GM18517 (cell line): ENCODE results near the gene OSM.

ENCODE experiments used
- ATAC-seq: cut with Tn5 transposase; IDR thresholded peaks from one replicate; pipeline ENCODE4 v1.9.1; 2021; ENCODE audit warnings: mild to moderate bottlenecking, moderate library complexity; ENCODE audit not compliant: unreplicated experiment

The OSM gene

DNA sequence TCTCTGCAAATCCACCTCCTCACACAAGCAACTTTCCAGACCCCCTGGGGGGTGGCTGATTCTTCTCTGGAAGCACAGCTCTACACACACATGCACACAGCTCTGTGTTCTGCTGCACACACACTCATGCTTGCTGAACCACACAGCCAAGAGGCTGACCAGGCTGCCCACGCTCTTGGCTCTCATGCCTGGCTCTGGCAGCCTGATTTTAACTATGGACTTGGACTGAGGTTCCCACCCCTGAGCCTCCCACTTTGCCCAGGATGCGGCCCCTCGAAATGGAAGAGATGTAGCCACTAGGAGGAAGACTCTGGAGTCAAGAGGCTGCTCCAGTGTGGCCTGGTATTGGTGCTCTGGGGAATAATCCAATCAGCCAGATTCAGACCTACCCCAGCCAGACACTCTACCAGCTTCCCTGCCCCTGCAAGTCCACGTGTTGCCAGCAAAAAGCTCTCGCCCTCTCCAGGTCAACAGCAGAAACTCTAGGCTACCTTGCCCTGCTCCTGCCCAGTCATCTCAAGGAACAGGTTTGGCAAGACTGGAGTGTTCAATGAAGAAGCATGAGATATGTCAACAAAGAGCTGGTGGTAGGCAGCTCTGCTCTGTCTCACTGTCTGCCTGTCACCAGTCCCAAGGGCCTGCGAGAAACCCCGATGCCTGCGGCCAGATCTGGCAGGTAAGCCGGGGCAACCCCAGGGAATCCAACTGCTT, 31.5 kb upstream of the OSM start:
- no peak for ATAC-seq

DNA sequence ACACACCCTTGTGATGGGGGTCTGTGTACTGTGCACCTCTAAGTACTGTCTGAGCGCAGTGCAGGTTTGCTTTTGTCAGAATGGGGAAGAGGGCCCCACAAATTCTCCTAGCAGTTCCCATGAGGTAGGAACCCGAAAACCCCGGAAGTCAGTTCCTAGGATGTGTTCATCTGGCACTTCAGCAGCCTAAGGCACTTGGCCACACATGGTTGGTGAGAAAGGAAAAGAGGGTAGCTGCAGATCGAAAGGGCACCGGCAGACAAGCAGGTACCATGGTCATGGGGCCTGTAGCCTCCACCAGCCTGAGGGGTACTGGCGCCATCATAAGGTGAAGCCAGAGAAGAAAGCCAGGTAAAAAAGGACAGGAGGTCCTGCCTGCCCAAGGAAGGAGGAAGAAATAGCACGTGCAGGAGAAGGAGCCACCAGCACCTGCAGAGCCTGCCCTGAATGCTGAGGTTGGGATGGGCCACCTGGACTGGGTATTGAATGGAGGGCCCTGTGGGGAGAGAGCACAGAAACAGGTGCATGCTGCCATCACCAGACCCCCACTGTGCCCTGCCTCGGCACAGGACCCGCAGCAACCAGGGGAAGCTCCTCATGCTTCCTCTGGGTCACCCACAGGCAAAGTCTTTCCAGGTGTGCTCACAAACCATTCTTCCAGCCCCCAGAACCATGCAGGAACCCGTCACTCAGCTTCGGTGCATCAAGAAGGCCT, 30.8 kb upstream of the OSM start:
- ATAC-seq = no peak

DNA sequence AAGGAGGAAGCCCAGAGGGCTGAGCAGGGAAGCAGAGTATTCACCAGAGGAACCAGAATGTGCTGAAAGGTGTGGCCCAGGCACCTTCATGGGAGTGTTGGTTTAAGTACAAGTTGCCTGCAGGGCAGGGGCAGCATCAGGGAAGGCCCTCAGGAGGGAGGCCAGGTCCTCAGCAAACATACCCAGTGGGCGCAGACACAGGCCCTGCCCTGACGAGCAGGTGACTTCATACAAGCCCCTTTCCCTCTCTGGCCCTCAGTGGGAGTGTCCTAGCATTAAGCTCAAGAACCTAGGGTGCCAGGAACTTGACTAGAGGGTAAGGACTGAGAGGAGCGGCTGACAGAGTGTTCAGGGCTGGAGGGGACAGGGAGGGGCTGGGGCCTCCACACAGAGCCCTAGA, 30.2 kb upstream of the OSM start:
- ATAC-seq = no peak

DNA sequence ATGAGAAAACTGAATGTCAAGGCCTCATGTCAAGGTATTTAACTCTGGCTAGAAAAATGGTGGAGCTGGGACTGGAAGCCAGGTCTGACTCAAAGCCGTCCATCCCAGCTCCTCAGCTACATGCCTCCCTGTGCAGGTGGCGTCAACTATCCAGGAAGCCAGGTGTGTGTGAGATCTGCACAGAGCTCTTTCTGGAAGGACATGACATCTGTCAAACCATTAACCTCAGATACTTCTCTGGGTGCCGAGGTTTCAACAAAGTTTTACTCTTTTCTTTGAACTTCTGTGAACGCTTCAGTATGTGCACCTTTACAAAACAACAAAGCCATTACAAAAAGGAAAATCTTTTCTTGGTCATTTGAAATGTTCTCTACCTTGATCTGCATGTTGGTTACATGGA, 29.7 kb upstream of the OSM start:
- ATAC-seq = no peak

DNA sequence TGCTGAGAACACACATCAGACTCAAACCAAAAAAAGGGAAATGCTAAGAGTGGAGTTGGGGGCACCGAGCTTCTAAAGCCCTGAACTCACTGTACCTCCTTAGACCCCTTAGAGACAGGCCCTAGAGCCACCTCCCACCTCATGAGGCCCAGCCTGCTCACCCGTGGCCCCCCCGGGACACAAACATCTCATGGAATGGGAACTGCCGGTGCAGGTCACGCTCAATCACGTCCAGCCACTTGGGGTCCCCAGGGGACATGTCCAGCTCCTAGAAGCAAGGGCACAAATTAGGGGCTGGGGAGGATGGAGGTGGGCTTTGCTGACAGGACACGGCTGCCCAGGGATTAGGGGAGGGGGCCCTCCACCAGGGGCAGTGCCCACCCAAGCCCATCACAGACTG, 28.9 kb upstream of the OSM start:
- no peak for ATAC-seq

DNA sequence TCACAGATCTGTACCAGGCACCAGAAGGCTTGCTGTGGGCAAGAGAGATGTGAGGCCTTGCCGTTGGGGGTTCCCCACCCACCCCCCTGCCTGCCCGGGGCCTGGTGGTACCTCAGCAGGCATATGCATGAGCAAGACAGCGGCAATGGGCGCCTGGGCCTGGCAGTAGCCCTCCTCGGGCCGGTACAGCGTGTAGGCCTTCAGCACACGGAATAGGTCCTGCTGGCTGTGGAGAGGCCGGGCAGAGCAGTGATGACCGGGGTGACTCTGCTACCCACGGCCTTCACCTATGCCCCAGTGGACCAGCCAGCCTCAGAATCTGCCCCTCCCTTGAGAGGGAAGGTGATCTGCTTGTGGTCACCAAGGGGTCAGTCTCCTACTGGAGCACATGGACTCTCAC, 28.2 kb upstream of the OSM start:
- ATAC-seq = no peak

DNA sequence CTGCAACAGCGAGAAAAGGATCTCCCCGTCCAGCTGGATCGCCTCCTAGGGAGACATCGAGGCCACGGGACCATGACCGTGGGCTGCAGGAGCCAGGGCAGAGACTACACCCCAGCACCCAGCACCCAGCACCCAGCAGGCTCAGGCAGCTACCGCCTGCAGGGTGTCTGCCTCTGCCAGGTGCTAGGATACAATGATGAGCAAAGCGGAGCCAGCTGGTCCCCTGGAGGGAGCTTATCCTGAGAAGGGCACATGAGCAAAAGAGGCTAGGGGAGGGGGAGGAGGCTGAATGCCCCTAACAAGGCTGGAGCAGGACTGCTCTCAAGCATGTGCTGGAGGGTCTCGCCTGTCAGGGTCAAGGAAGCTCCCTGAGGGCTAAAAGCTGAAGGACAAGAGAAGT, 27.4 kb upstream of the OSM start:
- ATAC-seq = no peak

DNA sequence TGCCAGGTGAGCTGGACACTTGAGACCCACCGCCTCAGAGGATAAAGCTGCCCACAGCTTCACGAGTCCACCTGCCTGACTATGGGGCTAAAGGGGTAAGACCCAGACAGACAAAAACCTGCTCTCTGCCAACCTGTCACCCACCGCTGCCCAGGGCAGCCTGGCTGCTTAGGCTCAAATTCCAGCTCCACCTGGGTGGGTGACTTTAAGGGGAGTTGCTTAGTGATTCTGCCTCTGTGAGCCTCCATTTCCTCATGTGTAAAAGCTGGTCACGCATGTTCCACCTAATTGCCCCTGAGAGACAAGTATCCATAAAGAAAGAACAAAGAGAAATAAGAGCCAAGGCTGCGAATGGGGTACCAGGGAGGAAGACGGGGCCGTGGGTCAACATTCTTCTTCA, 26.4 kb upstream of the OSM start:
- ATAC-seq = no peak

DNA sequence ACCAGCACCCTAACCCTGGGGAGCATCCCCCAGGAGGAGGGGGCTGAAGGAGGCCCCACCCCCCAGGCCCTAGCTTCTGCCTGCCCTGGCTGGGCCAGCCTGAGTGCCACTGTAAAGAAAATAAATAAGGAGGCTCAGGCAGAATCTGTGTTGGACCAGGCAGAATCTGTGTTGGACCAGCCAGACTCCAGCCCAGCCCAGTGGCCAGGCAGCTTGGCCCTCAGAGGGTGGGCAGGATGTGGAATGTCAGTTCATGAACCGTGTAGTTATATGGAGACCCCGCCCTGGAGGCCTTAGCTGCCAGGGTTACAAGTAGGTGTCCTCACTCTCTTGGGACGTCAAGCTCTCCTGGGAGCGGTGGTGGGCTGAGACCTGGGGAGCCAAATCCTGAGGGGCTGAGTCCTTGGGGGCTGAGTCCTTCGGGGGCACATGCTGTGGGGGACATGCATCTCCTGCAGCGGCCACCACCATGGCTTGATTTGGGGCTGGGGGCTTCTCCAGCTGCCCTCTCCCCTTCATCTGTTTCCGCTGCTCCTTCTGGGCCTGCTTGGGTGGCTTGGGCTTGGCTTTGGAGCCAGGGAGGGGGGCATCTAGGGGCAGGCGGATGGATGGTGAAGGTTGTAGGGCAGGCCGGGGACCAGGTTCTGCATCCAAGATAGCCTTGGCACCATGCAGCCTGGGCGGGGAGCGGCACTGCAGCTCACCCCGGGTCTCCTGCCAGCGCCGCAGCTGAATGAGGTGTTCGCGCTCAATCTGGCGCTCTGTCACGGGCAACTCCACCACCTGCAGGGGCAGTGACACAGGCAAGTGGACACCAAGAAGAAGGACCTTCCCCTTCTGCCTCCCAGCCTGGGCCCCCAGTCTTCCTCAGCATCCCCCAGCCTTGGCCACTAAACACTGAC, 25.7 kb upstream of the OSM start:
- no peak for ATAC-seq

DNA sequence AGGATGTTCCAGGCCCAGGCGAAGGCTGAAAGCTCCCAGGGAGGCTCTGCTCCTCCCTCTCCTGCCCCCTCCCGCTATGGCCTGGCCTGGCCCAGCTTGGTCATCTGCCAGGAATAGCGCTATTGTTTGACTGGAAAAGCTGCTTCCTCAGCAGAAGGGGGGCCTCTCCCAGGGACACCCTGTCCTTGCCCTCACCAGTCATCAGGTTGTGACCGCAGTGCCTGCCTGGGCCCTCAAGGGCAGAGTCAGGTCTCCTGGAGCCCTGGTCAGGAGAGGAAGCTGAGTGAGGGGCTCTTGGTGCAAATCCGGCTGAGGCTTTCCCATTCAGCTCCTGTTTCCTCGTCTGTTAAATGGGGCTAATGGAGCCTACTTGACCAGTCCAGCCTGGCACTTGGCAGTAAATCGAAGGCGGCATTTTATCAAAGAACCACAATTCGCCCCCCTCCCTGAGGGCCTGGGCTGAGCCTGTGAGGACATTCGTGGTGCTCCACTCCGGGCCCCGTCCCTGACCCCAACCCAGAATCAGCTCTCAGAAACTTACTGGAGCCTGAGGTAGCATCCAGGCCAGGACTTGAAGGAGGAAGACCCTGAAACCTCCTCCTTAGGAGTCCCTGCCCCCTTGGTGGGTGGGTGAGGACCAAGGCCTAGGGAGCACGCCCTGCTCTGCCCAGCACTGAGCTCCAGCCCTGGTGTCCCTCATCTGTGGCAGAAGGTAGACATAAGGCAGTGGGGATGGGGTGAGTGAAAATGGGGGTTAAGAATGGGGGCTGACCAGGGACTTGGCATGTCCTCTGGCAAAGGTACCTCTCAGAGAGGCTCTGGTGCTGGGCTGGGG, 24.6 kb upstream of the OSM start:
- no peak for ATAC-seq

DNA sequence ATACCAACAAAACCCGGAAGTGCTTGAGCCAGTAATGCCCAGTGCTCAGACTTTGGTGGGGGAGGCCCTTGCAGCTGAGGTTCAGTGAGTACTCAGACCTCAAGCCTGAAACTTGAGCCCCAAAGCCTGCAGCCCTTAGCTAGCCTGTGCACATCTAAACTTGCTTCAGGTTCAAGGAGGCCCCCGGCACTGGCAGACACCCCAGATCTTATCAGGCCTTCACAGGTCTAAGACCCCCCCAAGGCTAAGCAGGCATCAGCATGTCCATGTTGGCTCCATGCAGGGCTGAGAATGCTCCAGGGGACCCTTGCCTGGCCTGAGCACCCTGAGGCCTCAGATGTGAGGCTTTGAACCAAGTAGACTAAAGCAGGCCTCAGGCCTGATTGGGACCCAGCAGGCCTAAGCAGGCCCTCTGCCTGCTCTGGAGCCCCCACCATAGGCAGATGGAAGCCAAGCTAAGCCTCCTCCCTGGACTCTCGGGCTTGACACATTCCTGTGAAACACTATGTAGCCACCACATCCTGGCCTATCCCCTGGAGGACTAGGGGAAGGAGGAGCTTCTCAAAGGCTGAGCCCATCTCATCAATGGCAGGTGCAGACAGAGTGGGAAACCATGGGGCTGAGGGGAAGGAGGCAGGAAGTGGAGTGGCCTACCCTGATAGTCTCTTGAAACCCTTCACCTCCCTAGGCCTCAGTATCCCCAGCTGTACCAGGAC, 23.8 kb upstream of the OSM start:
- ATAC-seq = no peak

DNA sequence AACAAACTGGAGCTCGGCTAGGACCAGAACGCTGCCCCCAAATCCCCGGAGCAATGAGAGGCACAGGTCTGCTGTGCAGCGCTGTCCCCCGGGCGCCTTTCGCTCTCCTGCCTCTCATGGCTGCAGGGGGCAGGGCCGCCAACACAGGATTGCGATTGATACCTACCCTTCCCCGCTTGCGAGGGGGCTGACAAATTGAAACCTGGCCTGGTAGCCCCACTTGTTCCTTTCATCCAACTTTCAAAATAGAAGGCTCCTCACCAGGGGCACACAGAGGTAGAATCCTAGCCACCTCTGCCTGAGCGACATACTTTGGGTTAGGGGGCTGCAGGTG, 23.3 kb upstream of the OSM start:
- no peak for ATAC-seq

DNA sequence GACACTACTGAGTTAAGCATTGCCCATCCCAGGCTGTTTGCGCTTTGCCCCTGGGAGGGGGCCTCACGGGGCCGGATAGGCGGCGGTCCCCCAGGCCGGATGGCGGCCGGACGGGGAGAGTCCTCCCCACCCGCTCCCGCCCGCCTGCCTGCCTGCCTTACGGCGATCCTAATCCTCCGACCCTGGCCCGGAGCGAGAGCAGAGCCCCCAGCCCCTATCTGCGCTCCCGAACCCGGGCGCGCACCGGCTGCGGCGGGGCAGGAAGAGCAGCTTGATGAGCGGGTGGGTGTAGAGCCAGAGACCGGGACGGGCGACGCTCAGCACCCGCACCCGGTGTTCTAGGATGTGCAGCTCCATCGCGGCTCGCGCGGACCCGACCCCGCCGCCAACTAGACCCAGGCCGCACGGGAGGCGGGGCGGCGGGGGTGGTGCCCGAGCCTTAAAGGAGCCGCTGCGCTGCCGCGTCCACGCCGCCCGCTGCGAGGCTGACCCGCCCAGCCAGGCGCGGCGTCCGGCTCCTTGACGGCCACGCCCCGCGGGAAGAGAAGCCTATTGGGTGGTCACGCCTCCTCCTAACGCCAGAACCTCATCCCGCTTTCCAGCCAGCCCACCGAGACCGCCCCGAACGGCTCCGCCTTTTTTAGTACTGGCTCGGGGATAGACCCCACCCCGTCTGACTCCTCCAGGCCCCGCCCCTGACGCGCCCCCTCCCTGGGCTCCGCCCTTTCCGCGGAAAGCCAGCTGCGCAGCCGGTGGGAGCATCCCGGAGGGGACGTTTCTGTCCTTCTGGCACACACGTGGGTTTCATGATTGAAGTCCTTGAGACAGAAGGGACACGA, 22.7 kb upstream of the OSM start, which contains the start of gene CASTOR1:
Gene CASTOR1 (minus strand): TSS at position 365 of the 839 bp plus-strand sequence. CDS start 8 bp downstream, at position 357.
- ATAC-seq = no peak

DNA sequence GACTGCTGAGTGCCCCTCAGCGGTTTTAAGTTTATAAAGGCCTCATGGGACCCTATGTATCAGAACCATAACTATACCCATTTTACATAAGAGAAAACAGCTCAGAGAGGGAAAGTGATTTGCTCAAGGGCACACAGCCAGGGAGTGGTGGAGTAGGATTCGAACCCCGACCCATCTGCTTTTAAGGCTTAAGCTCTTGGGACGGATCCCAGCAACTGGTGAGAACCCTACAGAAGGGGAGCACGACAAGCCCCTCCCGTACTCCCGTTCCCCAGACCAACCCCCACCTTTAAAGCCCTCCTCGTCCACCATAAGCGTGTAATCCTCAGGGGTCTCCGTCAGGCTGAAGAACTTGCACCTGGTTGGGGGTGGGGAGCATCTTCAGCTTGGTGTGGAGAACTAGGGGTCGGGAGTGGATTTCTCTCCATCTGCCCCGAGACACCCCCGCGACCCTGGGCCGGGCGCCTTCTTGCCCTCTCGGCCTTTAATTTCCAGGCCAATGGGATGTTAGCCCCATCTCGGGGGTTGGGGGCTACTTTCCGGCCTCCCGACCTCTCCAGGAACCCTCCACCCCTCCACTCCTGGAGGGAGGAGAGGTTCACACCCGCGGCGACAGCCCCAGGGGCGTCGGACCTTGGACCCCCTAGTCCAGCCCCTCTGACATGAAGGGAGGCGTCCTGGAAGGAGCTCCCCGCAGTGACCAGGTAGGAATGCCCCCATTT, 21.9 kb upstream of the OSM start:
- no peak for ATAC-seq

DNA sequence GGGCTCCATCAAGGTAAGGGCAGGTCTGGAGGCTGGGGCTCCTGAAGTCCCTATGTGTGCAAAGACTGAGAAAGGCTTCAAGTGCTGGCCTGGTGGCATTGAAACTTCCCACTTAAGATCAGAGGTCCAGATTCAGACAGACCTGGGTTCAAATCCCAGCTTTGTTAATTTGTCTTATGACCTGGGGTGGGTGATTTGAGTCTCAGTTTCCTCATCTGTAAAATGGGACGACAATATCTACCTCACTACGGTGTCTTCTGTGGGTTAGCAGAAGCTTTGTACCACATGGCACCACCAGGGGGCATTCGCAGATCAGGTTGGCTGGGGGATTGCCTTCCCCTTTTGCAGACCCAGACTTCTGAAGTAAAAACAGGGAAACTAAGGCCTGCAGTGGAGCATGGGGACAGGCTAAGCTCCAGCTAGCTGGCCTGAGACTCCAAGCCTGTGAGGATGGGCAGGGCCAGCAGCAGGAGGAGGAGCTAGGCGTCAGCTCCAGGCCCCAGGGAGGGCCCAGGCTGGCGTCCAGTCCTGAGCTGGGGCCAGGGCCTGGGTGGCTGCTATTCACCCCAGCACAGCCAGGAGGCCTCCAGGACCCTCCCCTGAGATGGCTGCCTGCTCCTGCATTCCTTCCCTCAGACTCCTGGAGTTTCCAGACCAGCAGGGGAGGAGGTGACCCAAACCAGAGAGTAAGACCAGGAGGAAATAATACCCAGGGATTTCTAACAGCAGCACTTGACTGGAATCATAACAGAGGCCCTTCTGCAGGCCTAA, 21.2 kb upstream of the OSM start:
- ATAC-seq = no peak

DNA sequence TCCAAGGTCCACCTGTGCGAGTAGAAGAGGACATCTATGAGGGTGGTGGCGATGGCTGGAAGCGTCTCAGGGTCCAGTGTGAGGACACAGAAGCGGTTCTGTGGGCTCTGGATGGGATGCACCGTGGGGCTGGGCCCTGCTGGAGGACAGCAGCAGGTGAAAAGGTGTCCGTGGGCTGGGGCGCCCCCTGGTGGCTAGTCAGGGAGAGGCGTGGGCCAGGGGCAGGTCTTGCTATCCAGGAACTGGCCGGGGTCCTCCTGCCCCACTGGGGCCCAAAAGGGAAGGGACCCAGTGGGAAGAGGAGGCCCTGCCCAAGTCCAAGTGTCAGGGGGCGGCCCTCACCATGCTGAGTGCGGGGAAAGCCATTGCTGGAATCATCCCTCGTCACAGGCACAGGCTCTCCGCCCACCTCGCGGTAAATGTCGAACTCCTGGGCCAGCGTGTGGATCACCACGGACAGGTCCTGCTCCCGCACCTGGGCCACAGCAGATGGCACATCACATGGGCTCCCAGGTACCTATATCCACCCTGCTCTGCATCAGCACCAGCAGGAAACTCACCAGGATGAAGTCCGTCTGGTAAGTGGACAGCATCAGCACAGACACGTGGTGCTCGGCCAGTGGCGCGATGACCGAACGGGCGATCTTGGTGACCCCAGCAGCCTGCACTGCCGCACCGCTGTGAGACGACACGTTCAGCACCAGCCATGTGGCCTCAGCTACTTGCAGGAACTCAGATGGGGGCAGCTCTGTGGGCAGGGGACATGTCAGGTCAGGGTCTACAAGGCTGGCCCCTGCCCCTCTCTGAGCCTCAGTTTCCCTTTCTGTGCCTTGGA, 20.4 kb upstream of the OSM start:
- ATAC-seq = no peak

DNA sequence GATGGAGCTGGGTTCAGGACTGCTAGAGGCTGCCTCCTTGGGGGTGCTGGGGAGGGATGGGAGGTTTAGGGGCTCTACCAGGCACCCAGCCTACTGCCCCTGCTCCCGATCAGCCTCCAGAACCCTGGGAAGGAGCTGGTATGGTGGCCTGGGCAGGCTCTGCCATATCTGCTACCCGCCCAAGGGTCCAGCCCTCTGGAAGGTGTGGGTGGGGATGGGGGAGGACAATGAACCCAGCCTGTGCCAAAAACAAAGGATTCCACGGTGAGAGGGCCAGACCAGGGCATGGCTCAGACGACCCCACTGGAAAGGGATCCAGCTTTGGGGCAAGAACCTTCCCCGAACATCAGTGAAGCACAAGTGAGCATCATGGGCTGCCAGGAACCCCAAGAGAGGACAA, 19.7 kb upstream of the OSM start:
- no peak for ATAC-seq
